Measurements from ENCODE around the gene ADGRA3.

- no peak for TF ChIP-seq CTCF (conservative IDR thresholded peaks at IDR 0.05; ENCODE audit: low read depth in 2 of 2)
- no peak for TF ChIP-seq JUNB (IDR thresholded peaks at IDR 0.05; ENCODE audit: unreplicated experiment)
- TF ChIP-seq ETS1 (IDR thresholded peaks at IDR 0.05) = no peak
- TF ChIP-seq EZH2 (IDR thresholded peaks at IDR 0.05; ENCODE audit: low read depth, unreplicated experiment) = no peak
These were observed 107.4 kb downstream of the ADGRA3 start for GRCh38 chr4:22408474-22408873.

Measured in GM23338 (cell line).